ENCODE results near the gene PHACTR1. TPM values are rescaled to one million over a fixed set of nuclear protein-coding genes. Genes with fewer than 3 reads are reported as not detected.

Gene PHACTR1
- total and polyA plus RNA-seq, 2 of the 4 experiments (the other 2 are of a cell fraction): not detected

GRCh38 chr6:12909833-12910232 is 193.3 kb downstream of the PHACTR1 start:
- ChIA-PET CTCF (no interaction called here), POLR2A (ENCODE audit: unreplicated experiment) (no interaction called here)
- H2BK120ac ChIP-seq (ENCODE audit: low read depth, low read length): no peak overlapping the region
- H3K9me1 ChIP-seq (ENCODE audit: insufficient read depth, low read length): no peaks in the 10 kb centered on the region
- no TSS peak for BruUV-seq (replicated peaks)
- H4K5ac ChIP-seq (ENCODE audit: low read depth, low read length): no peak overlapping the region
- no peaks in the 10 kb centered on the region for H3K27me3 ChIP-seq (ENCODE audit: control insufficient read depth, insufficient read depth, low read length)
- H3K27ac ChIP-seq (ENCODE audit: insufficient read depth, low read length): no peak overlapping the region
- H3K36me3 ChIP-seq (ENCODE audit: control insufficient read depth, insufficient read depth, low read length): no peaks in the 10 kb centered on the region
- H2BK15ac ChIP-seq (ENCODE audit: low read depth, low read length): no peak overlapping the region
- H3K23ac ChIP-seq (ENCODE audit: low read depth, low read length): no peak overlapping the region
- H2AK9ac ChIP-seq (replicated peaks; ENCODE audit: low read depth, low read length, poor library complexity): no peak overlapping the region
- H4K20me1 ChIP-seq (ENCODE audit: insufficient read depth, low read length): no peaks in the 10 kb centered on the region
- no peak overlapping the region for H3K4ac ChIP-seq (ENCODE audit: low read depth, low read length)
- no peak overlapping the region for H3K4me3 ChIP-seq (ENCODE audit: insufficient read depth, low read depth, low read length)
- H4K8ac ChIP-seq (ENCODE audit: low read depth in 2 of 2, low read length in 2 of 2): no peak overlapping the region
- intact Hi-C loops (cut with micrococcal nuclease): no loop called here
- no peak for ATAC-seq (ENCODE audit: low read depth)
- no peak overlapping the region for H3K9ac ChIP-seq (ENCODE audit: low read depth, low read length)
- H3K14ac ChIP-seq (replicated peaks; ENCODE audit: low read depth, low read length): no peak overlapping the region
- in situ Hi-C loops (cut with MboI; ENCODE audit: low sequenced_read_pairs): no loop called here
- no peak overlapping the region for H3K4me2 ChIP-seq (ENCODE audit: low read depth, low read length)
- H3K9me3 ChIP-seq (ENCODE audit: control insufficient read depth, insufficient read depth, low read length): peaks cover under 1% of the 10 kb centered on the region; the same call in 1 of the 2 replicates
- H2AK5ac ChIP-seq (ENCODE audit: low read depth, low read length): no peak overlapping the region
- no peak overlapping the region for H2BK5ac ChIP-seq (ENCODE audit: low read depth, low read length, poor library complexity, severe bottlenecking)
- TF ChIP-seq BHLHE40 (IDR thresholded peaks at IDR 0.05; ENCODE audit: low read depth, low read length) (no peak), MXI1 (IDR thresholded peaks at IDR 0.05; ENCODE audit: borderline replicate concordance, low read depth, low read length) (no peak), USF2 (IDR thresholded peaks at IDR 0.05; ENCODE audit: low read depth, low read length) (no peak), CTCF (conservative IDR thresholded peaks at IDR 0.05; ENCODE audit: low read depth, low read length) (no peak), MAFK (IDR thresholded peaks at IDR 0.05; ENCODE audit: low read depth, low read length) (no peak), RAD21 (IDR thresholded peaks at IDR 0.05; ENCODE audit: low read length) (no peak), ELK1 (IDR thresholded peaks at IDR 0.05; ENCODE audit: borderline replicate concordance, low read depth, low read length) (no peak), NFE2L2 (IDR thresholded peaks at IDR 0.05; ENCODE audit: low read depth, low read length) (no peak), CEBPB (IDR thresholded peaks at IDR 0.05; ENCODE audit: low read depth, low read length) (no peak), CHD1 (IDR thresholded peaks at IDR 0.05; ENCODE audit: low read depth, low read length) (no peak), RCOR1 (IDR thresholded peaks at IDR 0.05; ENCODE audit: insufficient replicate concordance, low read length) (no peak), POLR2A (IDR thresholded peaks at IDR 0.05; ENCODE audit: low read depth, low read length) (no peak), SMC3 (IDR thresholded peaks at IDR 0.05; ENCODE audit: low read depth, low read length) (no peak), FOS (IDR thresholded peaks at IDR 0.05; ENCODE audit: low read depth, low read length) (no peak), RFX5 (IDR thresholded peaks at IDR 0.05; ENCODE audit: low read depth, low read length) (no peak), MAZ (IDR thresholded peaks at IDR 0.05; ENCODE audit: borderline replicate concordance, low read depth, low read length) (no peak)
- no peak overlapping the region for H4K91ac ChIP-seq (ENCODE audit: insufficient read depth, low read depth, low read length)
- H3K18ac ChIP-seq (ENCODE audit: low read depth, low read length): no peak overlapping the region
- WGBS, 2 experiments (ENCODE audit: extremely low coverage in 2 of 2, insufficient read length in 1 of 2): 90% methylated on average over 2 of the region's 6 CpGs; no CpG with 5 or more reads in 1 of the 2 experiments
- no peaks in the 10 kb centered on the region for H3K79me1 ChIP-seq (ENCODE audit: low read depth in 1 of 2, low read length in 2 of 2)
- no peaks in the 10 kb centered on the region for H3K4me1 ChIP-seq (ENCODE audit: control insufficient read depth, insufficient read depth, low read length)
- H2AFZ ChIP-seq (replicated peaks; ENCODE audit: low read length, poor library complexity): no peak overlapping the region
- DNase-seq: no peak
- no peak overlapping the region for H3K56ac ChIP-seq (ENCODE audit: extremely low read depth, insufficient read depth, low read length)
- no peak overlapping the region for H2BK20ac ChIP-seq (ENCODE audit: low read depth, low read length)
- dilution Hi-C loops (cut with HindIII; ENCODE audit: low sequenced_read_pairs, unreplicated experiment): no loop called here
